ENCODE results near the gene TLL2.

The TLL2 gene

DNA sequence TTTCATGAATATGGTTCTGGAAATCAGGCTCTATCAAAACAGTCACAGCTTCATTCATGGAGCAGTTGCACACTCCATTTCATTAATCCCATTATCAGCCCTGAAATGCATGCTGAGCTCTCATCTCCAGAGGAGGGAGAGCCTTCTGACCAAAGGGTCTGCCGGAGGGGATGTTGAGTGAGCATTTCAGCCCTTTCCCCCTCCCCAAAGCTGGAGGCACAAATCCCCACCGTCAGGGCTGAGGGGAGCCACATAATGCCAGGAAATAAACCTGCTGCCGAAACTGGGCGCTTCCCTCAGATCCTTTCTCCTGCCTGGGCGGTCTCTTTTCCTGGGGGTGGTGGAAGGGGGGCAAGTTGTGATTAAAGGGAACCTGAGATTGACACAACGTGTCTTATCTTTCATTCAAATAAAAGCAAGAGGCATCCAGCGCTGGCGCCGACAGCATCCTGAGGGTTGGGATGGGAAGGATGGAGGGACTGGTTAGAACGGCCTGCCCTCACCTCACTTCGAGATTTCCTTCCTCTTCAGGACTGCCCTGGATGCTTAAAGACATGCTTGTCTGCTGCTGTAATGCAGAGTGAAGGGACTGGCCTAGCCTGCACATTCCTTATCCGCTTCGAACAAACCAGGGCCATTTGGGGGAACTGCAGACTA, 71.6 kb downstream of the TLL2 start:
- no peak overlapping the region for H3K4me3 ChIP-seq (ENCODE audit: low read depth, low read length)
- TF ChIP-seq, protein P1, sequence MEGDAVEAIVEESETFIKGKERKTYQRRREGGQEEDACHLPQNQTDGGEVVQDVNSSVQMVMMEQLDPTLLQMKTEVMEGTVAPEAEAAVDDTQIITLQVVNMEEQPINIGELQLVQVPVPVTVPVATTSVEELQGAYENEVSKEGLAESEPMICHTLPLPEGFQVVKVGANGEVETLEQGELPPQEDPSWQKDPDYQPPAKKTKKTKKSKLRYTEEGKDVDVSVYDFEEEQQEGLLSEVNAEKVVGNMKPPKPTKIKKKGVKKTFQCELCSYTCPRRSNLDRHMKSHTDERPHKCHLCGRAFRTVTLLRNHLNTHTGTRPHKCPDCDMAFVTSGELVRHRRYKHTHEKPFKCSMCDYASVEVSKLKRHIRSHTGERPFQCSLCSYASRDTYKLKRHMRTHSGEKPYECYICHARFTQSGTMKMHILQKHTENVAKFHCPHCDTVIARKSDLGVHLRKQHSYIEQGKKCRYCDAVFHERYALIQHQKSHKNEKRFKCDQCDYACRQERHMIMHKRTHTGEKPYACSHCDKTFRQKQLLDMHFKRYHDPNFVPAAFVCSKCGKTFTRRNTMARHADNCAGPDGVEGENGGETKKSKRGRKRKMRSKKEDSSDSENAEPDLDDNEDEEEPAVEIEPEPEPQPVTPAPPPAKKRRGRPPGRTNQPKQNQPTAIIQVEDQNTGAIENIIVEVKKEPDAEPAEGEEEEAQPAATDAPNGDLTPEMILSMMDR (conservative IDR thresholded peaks at IDR 0.05; ENCODE audit: low read depth, low read length) = no peak
- DNase-seq (ENCODE audit: low read depth) = no peak

DNA sequence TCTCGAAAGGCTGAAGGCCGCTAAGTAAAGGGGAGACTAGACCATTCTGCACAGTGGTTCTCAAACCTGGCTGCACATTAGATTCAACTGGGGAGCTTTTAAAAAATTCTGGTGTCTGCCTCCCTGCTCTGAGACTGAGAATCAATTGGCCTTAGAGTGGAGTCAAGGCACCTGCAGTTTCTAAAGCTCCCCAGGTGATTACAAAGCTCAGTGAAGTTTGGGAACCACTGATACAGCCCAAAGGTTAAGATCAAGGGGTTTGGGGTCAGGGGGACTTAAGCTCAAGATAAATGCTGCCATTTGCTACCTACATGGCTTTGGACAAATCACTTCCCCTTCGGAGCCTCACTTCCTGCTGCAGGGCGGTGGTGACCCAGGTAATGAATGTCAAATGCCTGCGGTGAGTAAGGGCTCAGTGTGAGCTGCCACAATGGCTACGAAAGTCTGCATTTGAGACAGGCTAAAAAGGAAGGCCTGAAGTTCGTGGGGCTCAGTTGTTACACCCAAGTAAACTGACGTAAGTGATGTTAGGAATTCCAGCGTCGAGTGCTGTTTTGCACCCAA, 72.3 kb downstream of the TLL2 start:
- no peak overlapping the region for H3K4me3 ChIP-seq (ENCODE audit: low read depth, low read length)
- no peak for DNase-seq (ENCODE audit: low read depth)

DNA sequence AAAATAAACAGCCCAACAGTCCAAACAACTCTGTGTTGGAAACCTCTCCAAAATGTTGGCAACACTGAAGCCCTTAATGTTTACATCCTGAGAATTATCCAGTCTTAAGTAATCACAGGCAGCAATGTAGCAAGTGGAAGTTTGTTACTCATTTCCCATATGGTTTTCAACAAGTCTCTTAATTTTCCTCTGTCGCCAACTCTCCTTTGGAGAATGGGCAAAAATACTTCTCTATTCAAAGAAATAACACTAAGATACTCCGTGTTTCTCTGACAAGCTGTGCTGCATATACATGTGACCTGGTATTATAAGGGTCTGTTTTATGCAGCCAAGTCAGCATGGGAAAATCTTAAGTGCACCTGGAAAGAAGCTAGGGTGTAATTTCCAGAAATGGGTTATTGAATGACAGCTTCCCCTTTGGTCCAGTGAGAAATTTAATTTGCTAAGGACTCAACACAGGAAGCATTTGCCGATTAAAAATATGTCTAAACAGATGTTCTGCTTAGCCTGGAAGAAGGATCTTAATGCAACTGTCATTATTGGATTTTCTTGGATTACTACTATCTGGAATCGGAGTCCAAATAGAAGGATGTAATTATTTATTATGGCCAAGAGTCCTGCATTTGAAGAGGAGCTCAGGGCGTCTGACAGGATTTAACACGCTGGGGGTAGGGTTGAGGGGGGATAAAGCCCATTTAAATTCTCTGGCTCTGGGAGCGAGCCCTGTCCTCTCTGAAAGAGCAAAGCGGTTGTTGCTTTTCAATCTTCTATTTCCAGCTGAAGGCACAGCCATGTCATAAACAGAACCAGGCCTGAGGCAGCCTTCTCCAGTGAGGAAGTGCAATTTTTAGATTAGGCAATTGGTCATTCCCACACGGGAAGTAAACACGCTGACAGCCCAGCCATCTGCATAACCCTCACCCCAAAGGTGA, 73.1 kb downstream of the TLL2 start:
- no peak for DNase-seq (ENCODE audit: low read depth)
- TF ChIP-seq, protein P1 (conservative IDR thresholded peaks at IDR 0.05; ENCODE audit: low read depth, low read length) = no peak

More for the DNA sequence above, 72.3 kb downstream of the TLL2 start:
- TF ChIP-seq, protein P1 (conservative IDR thresholded peaks at IDR 0.05; ENCODE audit: low read depth, low read length) = no peak

DNA sequence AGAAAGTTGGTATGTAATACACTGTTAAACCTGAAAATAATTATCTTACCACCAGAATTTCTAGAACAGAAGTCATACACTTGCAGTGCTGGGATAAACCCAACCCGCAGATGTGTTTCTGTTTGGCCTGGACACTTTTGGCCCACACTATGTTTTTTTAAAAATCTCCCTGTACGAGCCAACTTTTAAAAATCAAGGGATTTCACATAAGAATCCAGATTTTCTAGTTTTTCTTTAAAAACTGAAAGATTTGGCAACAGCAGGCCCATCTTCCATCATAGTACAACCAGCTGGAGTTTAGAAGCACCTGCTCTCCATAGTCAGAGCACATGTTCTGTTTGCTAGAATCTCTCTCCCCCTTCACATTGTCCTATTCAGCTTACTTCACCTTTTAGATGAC, 74.0 kb downstream of the TLL2 start:
- TF ChIP-seq, protein P1 (conservative IDR thresholded peaks at IDR 0.05; ENCODE audit: low read depth, low read length) = no peak
- no peak overlapping the region for H3K4me3 ChIP-seq (ENCODE audit: low read depth, low read length)
- no peak for DNase-seq (ENCODE audit: low read depth)

More for the DNA sequence above, 73.1 kb downstream of the TLL2 start:
- H3K4me3 ChIP-seq (ENCODE audit: low read depth, low read length) = no peak overlapping the region

DNA sequence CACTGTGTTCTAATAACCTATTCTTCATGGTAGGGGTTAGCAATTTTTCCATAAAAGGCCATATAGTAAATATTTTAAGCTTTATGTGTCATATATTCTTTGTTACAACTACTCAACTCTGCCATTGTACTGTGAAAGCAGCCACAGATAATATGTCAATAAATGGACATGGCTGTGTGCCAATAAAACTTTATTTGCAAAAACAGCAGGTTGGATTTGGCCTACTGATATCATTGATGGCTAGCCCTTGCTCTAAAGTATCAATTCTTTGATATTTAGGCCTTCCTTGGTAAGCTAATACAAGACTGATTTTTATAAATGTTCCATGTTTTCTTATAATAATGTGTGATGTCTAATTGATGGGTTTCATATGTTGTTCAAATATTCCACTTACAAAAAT, 77.7 kb downstream of the TLL2 start:
- TF ChIP-seq, protein P1 (conservative IDR thresholded peaks at IDR 0.05; ENCODE audit: low read depth, low read length) = no peak
- H3K4me3 ChIP-seq (ENCODE audit: low read depth, low read length) = no peak overlapping the region
- no peak for DNase-seq (ENCODE audit: low read depth)

DNA sequence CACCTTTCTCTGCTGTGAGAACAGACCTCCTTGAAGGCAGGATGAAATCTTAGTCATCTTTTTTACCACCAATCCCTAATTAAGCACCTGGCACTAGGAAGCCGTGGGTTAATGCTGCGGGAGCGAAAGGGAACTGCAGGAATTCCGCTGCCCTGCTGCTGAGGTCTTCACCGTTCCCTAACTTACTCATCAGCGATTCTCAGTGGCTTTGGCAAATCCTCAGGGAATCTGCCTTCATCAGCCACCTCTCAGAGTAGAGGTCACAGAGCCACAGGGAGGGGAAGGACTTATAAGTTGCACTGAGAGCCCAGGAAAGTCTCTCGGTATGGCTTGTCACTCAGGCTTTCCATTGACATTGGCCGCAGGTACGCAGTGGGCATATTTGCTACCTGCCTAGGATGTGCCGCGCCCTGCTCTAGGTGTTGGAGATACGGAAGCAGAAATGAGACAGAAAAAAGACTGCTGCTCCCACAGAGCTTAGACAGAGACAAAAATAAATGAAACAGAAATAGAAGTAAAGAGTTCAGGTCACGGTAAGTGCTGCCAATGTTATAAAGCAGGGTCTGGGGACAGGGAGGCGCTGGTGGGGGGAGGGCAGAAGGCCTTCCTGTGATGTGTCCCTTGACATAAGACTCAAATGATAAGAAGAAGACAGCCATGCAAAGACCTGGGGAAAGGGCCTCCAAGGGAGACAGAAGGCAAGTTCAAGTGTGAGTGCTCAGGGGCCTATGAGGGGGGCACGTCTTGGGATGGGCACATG, 82.3 kb downstream of the TLL2 start:
- DNase-seq (ENCODE audit: low read depth) = no peak
- TF ChIP-seq, protein P1 (conservative IDR thresholded peaks at IDR 0.05; ENCODE audit: low read depth, low read length) = no peak
- H3K4me3 ChIP-seq (ENCODE audit: low read depth, low read length) = no peak overlapping the region

Measured in choroid plexus epithelial cell (primary cell).